ENCODE data around the gene HUWE1. TPM values are rescaled to one million over a fixed set of nuclear protein-coding genes. Genes with fewer than 3 reads are reported as not detected.
"Not testable (repeated sequence)": the region's sequence is repeated elsewhere in the genome, so short reads cannot be mapped to it uniquely, and the experiment has no call there.

HUWE1 gene
- total RNA-seq, 1 donor from 2014 or later, result 233 TPM

- intact Hi-C loops (cut with micrococcal nuclease), result not testable (repeated sequence)
These were observed 155.1 kb downstream of the HUWE1 start for GRCh38 chrX:53531255-53531966.

DNA sequence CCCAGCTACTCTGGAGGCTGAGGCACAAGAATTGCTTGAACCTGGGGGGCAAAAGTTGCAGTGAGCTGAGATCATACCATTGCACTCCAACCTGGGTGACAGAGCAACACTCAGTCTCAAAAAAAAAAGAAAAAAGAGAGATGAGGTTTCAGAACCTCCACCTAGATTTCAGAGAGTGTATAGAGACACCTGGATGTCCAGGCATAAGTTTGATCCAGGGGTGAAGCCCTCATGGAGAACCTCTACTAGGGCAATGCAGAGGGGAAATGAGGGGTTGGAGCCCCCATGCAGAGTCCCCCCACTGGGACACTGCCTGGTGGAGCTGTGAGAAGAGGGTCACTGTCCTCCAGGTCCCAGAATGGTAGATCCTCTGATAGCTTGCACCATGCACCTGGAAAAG, 159.5 kb downstream of the HUWE1 start:
- intact Hi-C loops (cut with micrococcal nuclease), result no loop called here

GRCh38 chrX:53511322-53511721, 175.2 kb downstream of the HUWE1 start:
- intact Hi-C loops (cut with micrococcal nuclease), result no loop called here

DNA sequence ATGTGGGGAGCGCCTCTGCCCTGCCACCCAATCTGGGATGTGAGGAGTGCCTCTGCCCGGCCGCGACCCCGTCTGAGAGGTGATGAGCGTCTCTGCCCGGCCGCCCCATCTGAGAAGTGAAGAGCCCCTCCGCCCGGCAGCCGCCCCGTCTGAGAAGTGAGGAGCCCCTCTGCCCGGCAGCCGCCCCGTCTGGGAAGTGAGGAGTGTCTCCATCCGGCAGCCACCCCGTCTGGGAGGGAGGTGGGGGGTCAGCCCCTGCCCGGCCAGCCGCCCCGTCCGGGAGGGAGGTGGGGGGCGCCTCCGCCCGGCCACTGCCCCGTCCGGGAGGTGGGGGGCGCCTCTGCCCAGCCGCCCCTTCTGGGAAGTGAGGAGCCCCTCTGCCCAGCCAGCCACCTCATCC, 182.5 kb downstream of the HUWE1 start:
- intact Hi-C loops (cut with micrococcal nuclease), result not testable (repeated sequence)

- intact Hi-C loops (cut with micrococcal nuclease), result no loop called here
These were observed 192.1 kb downstream of the HUWE1 start for GRCh38 chrX:53494436-53494835.

- intact Hi-C loops (cut with micrococcal nuclease), result no loop called here
These were observed 200.2 kb downstream of the HUWE1 start for GRCh38 chrX:53486285-53486684.

- intact Hi-C loops (cut with micrococcal nuclease), result no loop called here
These were observed 202.6 kb downstream of the HUWE1 start for GRCh38 chrX:53483838-53484405.

DNA sequence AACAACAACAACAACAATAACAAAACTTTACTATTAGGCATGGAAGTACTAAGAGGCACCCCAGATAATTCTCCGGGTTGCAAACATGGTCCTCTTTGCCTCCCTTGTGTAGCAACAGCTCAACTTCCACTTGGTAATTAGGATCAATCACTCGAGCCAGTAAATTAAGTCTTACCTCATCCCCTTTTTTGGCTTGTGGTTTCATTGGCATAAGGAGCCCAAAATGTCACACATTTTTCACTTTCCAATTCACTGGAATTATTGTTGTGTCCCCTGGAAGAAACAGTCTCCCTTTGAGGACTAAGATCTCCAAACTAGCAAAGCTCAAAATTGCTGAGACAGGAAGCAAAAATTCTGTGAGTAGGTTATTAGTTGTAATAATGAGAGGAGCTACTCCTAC, 203.1 kb downstream of the HUWE1 start:
- intact Hi-C loops (cut with micrococcal nuclease), result no loop called here
